ENCODE data around the gene TBPL1. TPM values are rescaled to one million over a fixed set of nuclear protein-coding genes. Genes with fewer than 3 reads are reported as not detected.
A peak's percentile ranks its signal among the peaks of the same experiment; 100 is the strongest.

TBPL1 gene
- total and polyA plus RNA-seq, 12 donors, result 9.0 to 18.9 (median 14.4) TPM

GRCh38 chr6:133957780-133958242 lies 4.8 kb downstream of the TBPL1 start:
- H3K9me3 ChIP-seq, result no peaks in the 10 kb centered on the region
- H3K4me3 ChIP-seq, result no peak overlapping the region
- DNase-seq, result no peak
- 70 to 74% methylated on average over 2 of the region's 2 CpGs for WGBS, 2 donors
- intact Hi-C loops (cut with DNase I), result no loop called here
- H3K27me3 ChIP-seq, result no peaks in the 10 kb centered on the region
- TF ChIP-seq CTCF (IDR thresholded peaks at IDR 0.05), result no peak
- H3K36me3 ChIP-seq, result no peaks in the 10 kb centered on the region
- H3K4me1 ChIP-seq, result peaks cover 0 to 53% (median 41%) of the 10 kb centered on the region in 9 donors
- H3K27ac ChIP-seq, result peak overlapping the region in 1 of 10 donors; percentile 0
- ATAC-seq, result no peak

- no peak for DNase-seq
- ATAC-seq, result no peak
- TF ChIP-seq CTCF (IDR thresholded peaks at IDR 0.05), result no peak
- 85 to 94% methylated on average over 3 of the region's 3 CpGs for WGBS, 2 donors
- intact Hi-C loops (cut with DNase I), result no loop called here
- Histone ChIP-seq H3K36me3 (no peaks in the 10 kb centered on the region), H3K4me1 (peaks cover 0 to 53% (median 42%) of the 10 kb centered on the region in 9 donors), H3K27ac (peak overlapping the region in 1 of 10 donors; percentile 0), H3K4me3 (no peak overlapping the region), H3K9me3 (no peaks in the 10 kb centered on the region), H3K27me3 (no peaks in the 10 kb centered on the region)
Observed at GRCh38 chr6:133958791-133959190, 5.8 kb downstream of the TBPL1 start.

GRCh38 chr6:133959667-133960368 lies 6.8 kb downstream of the TBPL1 start:
- H3K4me3 ChIP-seq, result no peak overlapping the region
- H3K27me3 ChIP-seq, result no peaks in the 10 kb centered on the region
- DNase-seq (no peak), ATAC-seq (no peak)
- WGBS, 2 donors, result 91 to 94% methylated on average over 4 of the region's 4 CpGs
- intact Hi-C loops (cut with DNase I), result no loop called here
- H3K9me3 ChIP-seq, result no peaks in the 10 kb centered on the region
- H3K27ac ChIP-seq, result no peak overlapping the region
- peaks cover 0 to 42% (median 32%) of the 10 kb centered on the region in 9 donors for H3K4me1 ChIP-seq
- H3K36me3 ChIP-seq, result no peaks in the 10 kb centered on the region
- no peak for TF ChIP-seq CTCF (IDR thresholded peaks at IDR 0.05)

GRCh38 chr6:133961831-133962230 lies 8.8 kb downstream of the TBPL1 start:
- intact Hi-C loops (cut with DNase I), result no loop called here
- H3K27me3 ChIP-seq, result no peaks in the 10 kb centered on the region
- no peak for TF ChIP-seq CTCF (IDR thresholded peaks at IDR 0.05)
- H3K9me3 ChIP-seq, result no peaks in the 10 kb centered on the region
- 93 to 94% methylated on average over 7 of the region's 7 CpGs for WGBS, 2 donors
- peaks cover 0 to 42% (median 26%) of the 10 kb centered on the region in 9 donors for H3K4me1 ChIP-seq
- no peaks in the 10 kb centered on the region for H3K36me3 ChIP-seq
- H3K4me3 ChIP-seq, result no peak overlapping the region
- H3K27ac ChIP-seq, result no peak overlapping the region
- DNase-seq, result no peak
- ATAC-seq, result no peak

Measured in heart right ventricle (tissue), 16 donors.